ENCODE results near the gene APRT. TPM values are rescaled to one million over a fixed set of nuclear protein-coding genes. Genes with fewer than 3 reads are reported as not detected.

APRT gene
- total RNA-seq, 1 donor from 2014 or later, result 54.4 TPM

DNA sequence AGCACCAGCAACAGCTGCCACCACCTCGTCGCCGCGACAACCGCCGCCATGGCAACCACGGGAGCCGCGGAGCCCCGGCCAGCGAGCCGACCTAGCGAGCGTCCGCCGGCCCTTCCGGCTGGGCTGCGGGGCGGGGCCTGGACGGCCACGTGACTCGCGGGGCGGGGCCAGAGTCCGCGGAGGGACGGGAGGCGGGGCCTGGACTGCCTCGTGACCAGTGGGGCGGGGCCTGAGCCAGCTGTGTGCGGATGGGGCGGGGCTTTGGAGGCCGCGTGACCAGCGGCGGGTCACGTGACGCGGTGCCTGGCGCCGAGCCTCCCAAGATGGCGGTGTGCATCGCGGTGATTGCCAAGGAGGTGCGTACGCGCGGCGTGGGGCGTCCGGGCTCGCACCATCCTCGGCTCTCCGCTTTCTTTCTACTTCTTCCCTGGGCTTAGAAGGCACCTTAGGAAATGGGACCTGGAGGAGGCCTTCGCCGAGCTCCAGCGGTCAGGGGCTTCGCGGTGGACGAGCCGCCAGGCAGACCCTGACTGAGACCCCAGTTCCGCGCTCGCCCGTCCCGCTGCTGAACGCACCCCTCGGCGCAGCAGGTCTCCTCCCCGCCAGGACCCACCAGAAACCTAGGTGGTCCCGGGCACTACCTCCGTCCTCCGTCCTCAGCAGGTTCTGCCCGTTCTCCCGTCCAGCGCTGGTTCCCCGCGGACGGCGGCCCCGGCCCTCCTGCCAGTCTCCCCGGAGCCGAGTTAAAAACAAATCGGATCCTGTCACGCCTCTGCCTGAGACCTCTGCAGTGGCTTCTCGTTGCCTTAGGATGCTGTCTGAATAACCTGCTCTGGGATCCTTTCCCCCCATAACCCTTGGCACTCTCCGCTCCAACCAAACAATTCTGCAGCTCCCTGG lies 45.4 kb upstream of the APRT start, which contains the start of the genes GALNS and TRAPPC2L:
Gene GALNS, minus strand, starts transcription at position 120 of the 900 bp plus-strand sequence. Its CDS starts 70 bp downstream, at position 50.
Gene TRAPPC2L, plus strand, starts transcription at position 300 of the 900 bp plus-strand sequence. Its CDS starts 24 bp downstream, at position 324.
- Mint-ChIP-seq H3K36me3 (ENCODE audit: unreplicated experiment) (peaks cover 6% of the 10 kb centered on the region), H3K4me1 (ENCODE audit: low read depth, unreplicated experiment) (peaks cover 6% of the 10 kb centered on the region), H3K27me3 (ENCODE audit: unreplicated experiment) (peaks cover 6% of the 10 kb centered on the region), H3K27ac (ENCODE audit: unreplicated experiment) (peak within 1 kb of the TSS; percentile 87), H3K4me3 (ENCODE audit: unreplicated experiment) (peak within 1 kb of the TSS; percentile 96), H3K9me3 (ENCODE audit: unreplicated experiment) (peaks cover 17% of the 10 kb centered on the region)
- DNase-seq, result peak; percentile 100
- TF ChIP-seq, protein P1, sequence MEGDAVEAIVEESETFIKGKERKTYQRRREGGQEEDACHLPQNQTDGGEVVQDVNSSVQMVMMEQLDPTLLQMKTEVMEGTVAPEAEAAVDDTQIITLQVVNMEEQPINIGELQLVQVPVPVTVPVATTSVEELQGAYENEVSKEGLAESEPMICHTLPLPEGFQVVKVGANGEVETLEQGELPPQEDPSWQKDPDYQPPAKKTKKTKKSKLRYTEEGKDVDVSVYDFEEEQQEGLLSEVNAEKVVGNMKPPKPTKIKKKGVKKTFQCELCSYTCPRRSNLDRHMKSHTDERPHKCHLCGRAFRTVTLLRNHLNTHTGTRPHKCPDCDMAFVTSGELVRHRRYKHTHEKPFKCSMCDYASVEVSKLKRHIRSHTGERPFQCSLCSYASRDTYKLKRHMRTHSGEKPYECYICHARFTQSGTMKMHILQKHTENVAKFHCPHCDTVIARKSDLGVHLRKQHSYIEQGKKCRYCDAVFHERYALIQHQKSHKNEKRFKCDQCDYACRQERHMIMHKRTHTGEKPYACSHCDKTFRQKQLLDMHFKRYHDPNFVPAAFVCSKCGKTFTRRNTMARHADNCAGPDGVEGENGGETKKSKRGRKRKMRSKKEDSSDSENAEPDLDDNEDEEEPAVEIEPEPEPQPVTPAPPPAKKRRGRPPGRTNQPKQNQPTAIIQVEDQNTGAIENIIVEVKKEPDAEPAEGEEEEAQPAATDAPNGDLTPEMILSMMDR (IDR thresholded peaks at IDR 0.05; ENCODE audit: partially characterized antibody, unreplicated experiment), result no peak

DNA sequence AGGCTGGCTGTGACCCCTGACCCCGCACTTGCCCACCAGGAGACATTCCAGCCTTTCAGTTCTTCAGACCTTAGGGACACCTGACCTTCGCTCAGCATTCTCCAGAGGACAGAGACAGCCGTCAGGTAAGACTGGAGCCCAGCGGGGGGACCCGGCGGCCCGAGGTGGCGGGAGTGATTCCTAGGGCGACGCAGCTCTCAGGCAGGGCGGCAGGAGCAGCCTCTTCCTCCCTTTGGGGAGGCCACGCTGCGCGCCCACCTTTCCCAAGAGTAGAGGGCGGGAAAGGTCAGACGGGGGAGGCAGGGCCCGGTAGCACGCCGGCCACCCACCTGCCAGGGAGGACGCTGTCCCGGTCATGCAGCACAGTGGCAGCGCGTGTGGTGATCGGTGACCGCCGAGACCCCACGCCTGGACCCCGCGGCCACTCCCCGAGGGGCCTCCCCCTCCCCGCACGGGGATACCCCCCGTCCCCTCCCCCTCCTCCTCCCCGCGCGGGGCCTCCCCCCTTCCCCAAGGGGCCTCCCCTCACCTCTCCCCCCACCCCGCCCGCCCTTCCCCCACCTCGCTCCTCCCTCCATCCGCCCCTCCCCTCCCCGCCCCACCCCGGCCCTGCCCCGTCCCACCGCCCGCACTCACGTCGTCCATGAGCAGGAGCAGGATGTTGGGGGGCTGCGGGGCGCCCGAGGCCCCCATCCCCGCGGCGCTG lies 44.5 kb upstream of the APRT start:
- TF ChIP-seq, protein P1 (IDR thresholded peaks at IDR 0.05; ENCODE audit: partially characterized antibody, unreplicated experiment), result no peak
- DNase-seq, result peak; percentile 52
- H3K9me3 Mint-ChIP-seq (ENCODE audit: unreplicated experiment), result peaks cover 17% of the 10 kb centered on the region

DNA sequence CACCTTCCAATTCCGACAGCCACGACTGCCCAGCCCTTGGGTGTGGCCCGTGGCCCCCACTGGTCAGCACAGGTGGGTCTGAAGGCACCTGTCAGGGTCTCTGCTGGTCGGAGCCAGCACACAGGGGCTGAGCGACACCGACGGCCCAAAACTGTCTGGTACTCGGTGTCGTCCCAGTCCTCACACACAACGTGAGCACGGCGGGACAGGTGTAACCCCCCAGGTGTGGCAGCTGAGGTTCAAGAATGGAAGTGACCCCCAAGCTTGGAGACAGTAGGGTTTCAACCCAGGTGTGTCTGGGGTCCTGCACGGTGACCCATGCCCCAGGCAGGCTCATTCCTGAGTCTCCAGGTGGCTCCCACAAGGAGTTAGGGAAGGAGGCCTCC lies 44.0 kb upstream of the APRT start:
- TF ChIP-seq, protein P1 (IDR thresholded peaks at IDR 0.05; ENCODE audit: partially characterized antibody, unreplicated experiment), result no peak
- H3K36me3 Mint-ChIP-seq (ENCODE audit: unreplicated experiment), result peaks cover 8% of the 10 kb centered on the region
- H3K4me3 Mint-ChIP-seq (ENCODE audit: unreplicated experiment), result peak overlapping the region; percentile 78
- peaks cover 6% of the 10 kb centered on the region for H3K4me1 Mint-ChIP-seq (ENCODE audit: low read depth, unreplicated experiment)
- H3K27ac Mint-ChIP-seq (ENCODE audit: unreplicated experiment), result no peak overlapping the region
- peaks cover 17% of the 10 kb centered on the region for H3K9me3 Mint-ChIP-seq (ENCODE audit: unreplicated experiment)
- DNase-seq, result no peak
- H3K27me3 Mint-ChIP-seq (ENCODE audit: unreplicated experiment), result peaks cover 7% of the 10 kb centered on the region

More for the DNA sequence above, 44.5 kb upstream of the APRT start:
- Mint-ChIP-seq H3K27ac (ENCODE audit: unreplicated experiment) (no peak overlapping the region), H3K27me3 (ENCODE audit: unreplicated experiment) (peaks cover 7% of the 10 kb centered on the region), H3K4me3 (ENCODE audit: unreplicated experiment) (peak overlapping the region; percentile 78), H3K4me1 (ENCODE audit: low read depth, unreplicated experiment) (peaks cover 6% of the 10 kb centered on the region), H3K36me3 (ENCODE audit: unreplicated experiment) (peaks cover 8% of the 10 kb centered on the region)

DNA sequence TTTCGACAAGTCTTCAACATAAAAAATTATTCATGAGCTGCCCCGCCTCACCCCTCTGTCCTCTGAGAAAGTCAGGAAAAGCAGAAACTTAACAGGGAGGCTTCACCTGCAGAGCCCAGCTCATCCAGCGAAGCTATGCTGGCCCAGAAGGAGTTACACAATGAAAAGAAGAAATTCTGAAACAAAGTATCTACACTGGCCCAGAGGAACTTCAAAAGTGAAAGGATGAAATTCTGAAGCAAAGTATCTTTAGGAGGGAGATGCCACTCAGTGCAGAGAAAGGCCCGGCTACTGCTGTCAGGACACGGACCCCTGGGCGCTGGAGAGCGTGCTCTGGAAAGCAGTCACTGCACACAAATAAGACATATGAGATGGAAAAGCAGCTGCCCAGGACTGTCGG lies 43.4 kb upstream of the APRT start:
- peaks cover 6% of the 10 kb centered on the region for H3K4me1 Mint-ChIP-seq (ENCODE audit: low read depth, unreplicated experiment)
- TF ChIP-seq, protein P1 (IDR thresholded peaks at IDR 0.05; ENCODE audit: partially characterized antibody, unreplicated experiment), result no peak
- H3K27me3 Mint-ChIP-seq (ENCODE audit: unreplicated experiment), result peaks cover 7% of the 10 kb centered on the region
- peaks cover 19% of the 10 kb centered on the region for H3K9me3 Mint-ChIP-seq (ENCODE audit: unreplicated experiment)
- H3K36me3 Mint-ChIP-seq (ENCODE audit: unreplicated experiment), result peaks cover 8% of the 10 kb centered on the region
- no peak for DNase-seq
- peak overlapping the region; percentile 75 for H3K4me3 Mint-ChIP-seq (ENCODE audit: unreplicated experiment)
- H3K27ac Mint-ChIP-seq (ENCODE audit: unreplicated experiment), result no peak overlapping the region

All from glutamatergic neuron (in vitro differentiated cells).